Measurements from ENCODE around the gene EXD3.

GRCh38 chr9:137404961-137405567 is 17.9 kb downstream of the EXD3 start:
- TF ChIP-seq CTCF (IDR thresholded peaks at IDR 0.05) (no peak), POLR2A (IDR thresholded peaks at IDR 0.05) (no peak)
